SU-DHL-6 (cell line): Measurements from ENCODE around the gene BDNF.

Experiments
- EZH2phosphoT487 ChIP-seq: fragments of 200-600 bp; sonication (generic), shearing (Covaris generic); conservative IDR thresholded peaks from 2 replicates; pipeline ENCODE4 v1.6.1; 2018; ENCODE audit warnings: mild to moderate bottlenecking, antibody characterized with exemption, low read length, moderate library complexity, mixed read lengths
- TF ChIP-seq, protein P1 (sequence below): fragments of 200-600 bp; sonication (generic); IDR thresholded peaks from one replicate; pipeline ENCODE4 v1.5.1; 2017; ENCODE audit warnings: antibody characterized with exemption, mild to moderate bottlenecking, low read length, moderate library complexity; ENCODE audit not compliant: insufficient read depth, poor library complexity, severe bottlenecking

DNA sequence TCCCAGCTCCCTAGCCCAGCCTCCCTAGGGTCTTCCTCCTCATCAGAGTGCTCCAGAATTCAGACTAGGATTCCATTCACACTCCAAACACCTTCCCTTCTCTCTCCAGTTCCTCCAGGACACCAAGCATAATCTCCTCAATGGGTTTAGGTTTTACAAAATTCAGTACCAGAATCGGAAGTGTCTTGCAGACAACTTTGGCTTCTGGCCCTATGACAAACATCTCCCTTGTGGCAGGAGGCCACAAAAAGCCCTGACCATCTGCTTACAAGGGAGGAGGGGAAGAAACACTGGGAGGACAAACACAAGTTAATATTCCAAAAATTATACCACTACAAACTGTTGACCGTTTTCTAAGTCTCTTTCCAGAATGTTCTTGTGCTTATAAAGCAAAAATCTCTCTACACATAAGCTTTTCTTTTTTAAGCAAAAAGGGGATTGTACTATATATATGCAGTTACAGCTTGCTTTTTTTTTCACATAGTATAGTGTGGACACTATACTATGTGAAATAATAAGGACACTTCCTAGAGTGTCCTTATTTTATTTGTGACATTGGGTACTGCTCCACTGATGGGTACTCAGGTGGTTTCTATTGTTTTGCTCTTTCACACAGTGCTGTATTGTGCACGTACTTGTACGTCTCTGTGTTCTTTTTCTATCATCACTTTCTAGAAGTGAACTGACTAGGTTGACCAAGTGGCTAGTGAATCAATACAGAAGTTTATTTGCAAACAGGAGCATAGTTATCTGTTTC, 78.7 kb downstream of the BDNF start:
- TF ChIP-seq, protein P1, sequence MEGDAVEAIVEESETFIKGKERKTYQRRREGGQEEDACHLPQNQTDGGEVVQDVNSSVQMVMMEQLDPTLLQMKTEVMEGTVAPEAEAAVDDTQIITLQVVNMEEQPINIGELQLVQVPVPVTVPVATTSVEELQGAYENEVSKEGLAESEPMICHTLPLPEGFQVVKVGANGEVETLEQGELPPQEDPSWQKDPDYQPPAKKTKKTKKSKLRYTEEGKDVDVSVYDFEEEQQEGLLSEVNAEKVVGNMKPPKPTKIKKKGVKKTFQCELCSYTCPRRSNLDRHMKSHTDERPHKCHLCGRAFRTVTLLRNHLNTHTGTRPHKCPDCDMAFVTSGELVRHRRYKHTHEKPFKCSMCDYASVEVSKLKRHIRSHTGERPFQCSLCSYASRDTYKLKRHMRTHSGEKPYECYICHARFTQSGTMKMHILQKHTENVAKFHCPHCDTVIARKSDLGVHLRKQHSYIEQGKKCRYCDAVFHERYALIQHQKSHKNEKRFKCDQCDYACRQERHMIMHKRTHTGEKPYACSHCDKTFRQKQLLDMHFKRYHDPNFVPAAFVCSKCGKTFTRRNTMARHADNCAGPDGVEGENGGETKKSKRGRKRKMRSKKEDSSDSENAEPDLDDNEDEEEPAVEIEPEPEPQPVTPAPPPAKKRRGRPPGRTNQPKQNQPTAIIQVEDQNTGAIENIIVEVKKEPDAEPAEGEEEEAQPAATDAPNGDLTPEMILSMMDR, result no peak
- no peak for TF ChIP-seq EZH2phosphoT487
